ENCODE measurements around the gene RHOV. TPM values are rescaled to one million over a fixed set of nuclear protein-coding genes. Genes with fewer than 3 reads are reported as not detected.

The RHOV gene
- polyA plus RNA-seq, 1 of the 3 experiments (the other 2 are of a cell fraction): 0.62 TPM

DNA sequence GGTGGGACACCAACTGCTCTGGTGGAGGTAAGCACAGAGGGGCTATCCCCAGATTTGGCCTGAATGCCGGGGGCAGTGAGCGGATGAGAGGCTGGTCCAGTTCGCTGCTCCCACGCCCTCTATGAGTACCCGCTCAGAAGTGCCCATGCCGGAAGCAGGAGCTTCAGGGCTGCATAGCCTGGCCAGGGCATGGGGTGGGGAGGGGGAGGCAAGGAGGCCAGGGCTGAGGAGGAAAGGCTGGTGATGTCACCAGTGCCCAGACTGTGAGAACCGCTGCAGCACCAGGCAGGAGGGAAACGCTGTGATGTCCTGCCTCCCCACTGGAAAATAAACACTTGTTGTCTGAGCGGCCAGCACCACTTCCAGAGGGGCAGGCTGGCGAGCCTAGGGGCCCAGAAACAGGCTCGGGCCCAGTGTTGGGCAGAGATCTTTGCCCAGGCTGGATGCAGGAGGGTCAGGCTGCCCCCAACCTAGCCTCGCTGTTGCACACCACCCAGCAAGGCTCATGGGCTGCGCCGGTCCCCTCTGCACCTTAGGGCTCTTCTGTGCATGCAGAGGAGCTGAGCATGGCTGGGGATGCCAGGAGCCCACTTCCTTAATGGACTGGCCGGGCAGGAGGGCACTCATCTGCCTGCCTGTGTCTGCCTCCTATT lies 44.2 kb upstream of the RHOV start (continued):
- TF ChIP-seq GABPA (IDR thresholded peaks at IDR 0.05; ENCODE audit: low read depth): no peak
- TF ChIP-seq YY1 (IDR thresholded peaks at IDR 0.05; ENCODE audit: low read depth): no peak
- TF ChIP-seq FOXJ3 (CRISPR knock-in tag; IDR thresholded peaks at IDR 0.05): no peak

DNA sequence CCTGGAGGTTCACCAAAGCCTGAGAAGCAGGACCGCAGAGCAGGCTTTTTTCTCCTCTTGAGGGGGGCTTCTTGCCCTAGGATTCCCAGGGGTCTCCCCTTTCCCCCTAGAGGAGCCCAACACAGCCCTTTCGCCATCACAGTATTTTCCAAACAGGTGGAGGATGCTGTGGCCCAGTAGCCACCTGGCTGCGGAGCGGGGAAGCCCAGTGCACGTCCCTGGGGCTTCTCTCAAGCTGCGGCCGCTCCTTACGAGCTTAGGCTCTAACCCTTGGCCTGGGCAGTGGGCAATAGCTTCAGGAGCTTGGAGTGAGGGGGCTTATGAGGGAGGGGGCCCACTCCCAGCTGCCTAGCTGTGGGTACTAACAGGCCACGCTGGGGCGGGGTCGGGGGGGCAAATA lies 43.6 kb upstream of the RHOV start:
- 93% methylated on average over 7 of the region's 11 CpGs for WGBS (ENCODE audit: low lambda C conversion rate)
- no peaks in the 10 kb centered on the region for H3K79me2 ChIP-seq (ENCODE audit: insufficient read depth)
- no peaks in the 10 kb centered on the region for H3K4me1 ChIP-seq (ENCODE audit: control insufficient read depth in 1 of 2, insufficient read depth in 2 of 2, low read depth in 1 of 2, low read length in 1 of 2)
- H3K9ac ChIP-seq: no peak overlapping the region
- no peaks in the 10 kb centered on the region for H3K9me2 ChIP-seq
- CTCF ChIA-PET: interaction anchor here (3.8 to 33.6 kb wide), 3 partner anchors 12 to 24 kb away, joined by 25 to 675 read pairs (median 41); partner anchors contain the start of genes DLL4 and VPS18
- no peak overlapping the region for H3K4me3 ChIP-seq (ENCODE audit: low read depth in 2 of 2, low read length in 1 of 2)
- no peaks in the 10 kb centered on the region for H3F3A ChIP-seq (replicated peaks; ENCODE audit: insufficient read depth)
- no peak overlapping the region for H2AFZ ChIP-seq (ENCODE audit: low read depth)
- no peak for TF ChIP-seq TCF12 (IDR thresholded peaks at IDR 0.05)
- TF ChIP-seq FOSL2 (IDR thresholded peaks at IDR 0.05; ENCODE audit: borderline replicate concordance, low read depth): no peak
- no peak for TF ChIP-seq RCOR1 (IDR thresholded peaks at IDR 0.05; ENCODE audit: low read length)
- TF ChIP-seq, protein P1, sequence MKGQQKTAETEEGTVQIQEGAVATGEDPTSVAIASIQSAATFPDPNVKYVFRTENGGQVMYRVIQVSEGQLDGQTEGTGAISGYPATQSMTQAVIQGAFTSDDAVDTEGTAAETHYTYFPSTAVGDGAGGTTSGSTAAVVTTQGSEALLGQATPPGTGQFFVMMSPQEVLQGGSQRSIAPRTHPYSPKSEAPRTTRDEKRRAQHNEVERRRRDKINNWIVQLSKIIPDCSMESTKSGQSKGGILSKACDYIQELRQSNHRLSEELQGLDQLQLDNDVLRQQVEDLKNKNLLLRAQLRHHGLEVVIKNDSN (IDR thresholded peaks at IDR 0.05; ENCODE audit: borderline replicate concordance, low read depth): no peak
- TF ChIP-seq, protein P2, sequence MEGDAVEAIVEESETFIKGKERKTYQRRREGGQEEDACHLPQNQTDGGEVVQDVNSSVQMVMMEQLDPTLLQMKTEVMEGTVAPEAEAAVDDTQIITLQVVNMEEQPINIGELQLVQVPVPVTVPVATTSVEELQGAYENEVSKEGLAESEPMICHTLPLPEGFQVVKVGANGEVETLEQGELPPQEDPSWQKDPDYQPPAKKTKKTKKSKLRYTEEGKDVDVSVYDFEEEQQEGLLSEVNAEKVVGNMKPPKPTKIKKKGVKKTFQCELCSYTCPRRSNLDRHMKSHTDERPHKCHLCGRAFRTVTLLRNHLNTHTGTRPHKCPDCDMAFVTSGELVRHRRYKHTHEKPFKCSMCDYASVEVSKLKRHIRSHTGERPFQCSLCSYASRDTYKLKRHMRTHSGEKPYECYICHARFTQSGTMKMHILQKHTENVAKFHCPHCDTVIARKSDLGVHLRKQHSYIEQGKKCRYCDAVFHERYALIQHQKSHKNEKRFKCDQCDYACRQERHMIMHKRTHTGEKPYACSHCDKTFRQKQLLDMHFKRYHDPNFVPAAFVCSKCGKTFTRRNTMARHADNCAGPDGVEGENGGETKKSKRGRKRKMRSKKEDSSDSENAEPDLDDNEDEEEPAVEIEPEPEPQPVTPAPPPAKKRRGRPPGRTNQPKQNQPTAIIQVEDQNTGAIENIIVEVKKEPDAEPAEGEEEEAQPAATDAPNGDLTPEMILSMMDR (IDR thresholded peaks at IDR 0.05): no peak
- TF ChIP-seq ELF1 (IDR thresholded peaks at IDR 0.05): no peak
- no peak for TF ChIP-seq CHD2 (IDR thresholded peaks at IDR 0.05; ENCODE audit: low read length, partially characterized antibody)
- TF ChIP-seq RAD21 (IDR thresholded peaks at IDR 0.05; ENCODE audit: low read length): no peak
- no peak for TF ChIP-seq SMC3 (IDR thresholded peaks at IDR 0.05; ENCODE audit: low read depth, low read length)
- TF ChIP-seq GATA2 (CRISPR knock-in tag; IDR thresholded peaks at IDR 0.05): no peak
- TF ChIP-seq, protein P3, sequence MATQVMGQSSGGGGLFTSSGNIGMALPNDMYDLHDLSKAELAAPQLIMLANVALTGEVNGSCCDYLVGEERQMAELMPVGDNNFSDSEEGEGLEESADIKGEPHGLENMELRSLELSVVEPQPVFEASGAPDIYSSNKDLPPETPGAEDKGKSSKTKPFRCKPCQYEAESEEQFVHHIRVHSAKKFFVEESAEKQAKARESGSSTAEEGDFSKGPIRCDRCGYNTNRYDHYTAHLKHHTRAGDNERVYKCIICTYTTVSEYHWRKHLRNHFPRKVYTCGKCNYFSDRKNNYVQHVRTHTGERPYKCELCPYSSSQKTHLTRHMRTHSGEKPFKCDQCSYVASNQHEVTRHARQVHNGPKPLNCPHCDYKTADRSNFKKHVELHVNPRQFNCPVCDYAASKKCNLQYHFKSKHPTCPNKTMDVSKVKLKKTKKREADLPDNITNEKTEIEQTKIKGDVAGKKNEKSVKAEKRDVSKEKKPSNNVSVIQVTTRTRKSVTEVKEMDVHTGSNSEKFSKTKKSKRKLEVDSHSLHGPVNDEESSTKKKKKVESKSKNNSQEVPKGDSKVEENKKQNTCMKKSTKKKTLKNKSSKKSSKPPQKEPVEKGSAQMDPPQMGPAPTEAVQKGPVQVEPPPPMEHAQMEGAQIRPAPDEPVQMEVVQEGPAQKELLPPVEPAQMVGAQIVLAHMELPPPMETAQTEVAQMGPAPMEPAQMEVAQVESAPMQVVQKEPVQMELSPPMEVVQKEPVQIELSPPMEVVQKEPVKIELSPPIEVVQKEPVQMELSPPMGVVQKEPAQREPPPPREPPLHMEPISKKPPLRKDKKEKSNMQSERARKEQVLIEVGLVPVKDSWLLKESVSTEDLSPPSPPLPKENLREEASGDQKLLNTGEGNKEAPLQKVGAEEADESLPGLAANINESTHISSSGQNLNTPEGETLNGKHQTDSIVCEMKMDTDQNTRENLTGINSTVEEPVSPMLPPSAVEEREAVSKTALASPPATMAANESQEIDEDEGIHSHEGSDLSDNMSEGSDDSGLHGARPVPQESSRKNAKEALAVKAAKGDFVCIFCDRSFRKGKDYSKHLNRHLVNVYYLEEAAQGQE (IDR thresholded peaks at IDR 0.05; ENCODE audit: low read depth, low read length): no peak
- TF ChIP-seq YY1 (IDR thresholded peaks at IDR 0.05; ENCODE audit: low read depth): no peak
- TF ChIP-seq, protein P4, sequence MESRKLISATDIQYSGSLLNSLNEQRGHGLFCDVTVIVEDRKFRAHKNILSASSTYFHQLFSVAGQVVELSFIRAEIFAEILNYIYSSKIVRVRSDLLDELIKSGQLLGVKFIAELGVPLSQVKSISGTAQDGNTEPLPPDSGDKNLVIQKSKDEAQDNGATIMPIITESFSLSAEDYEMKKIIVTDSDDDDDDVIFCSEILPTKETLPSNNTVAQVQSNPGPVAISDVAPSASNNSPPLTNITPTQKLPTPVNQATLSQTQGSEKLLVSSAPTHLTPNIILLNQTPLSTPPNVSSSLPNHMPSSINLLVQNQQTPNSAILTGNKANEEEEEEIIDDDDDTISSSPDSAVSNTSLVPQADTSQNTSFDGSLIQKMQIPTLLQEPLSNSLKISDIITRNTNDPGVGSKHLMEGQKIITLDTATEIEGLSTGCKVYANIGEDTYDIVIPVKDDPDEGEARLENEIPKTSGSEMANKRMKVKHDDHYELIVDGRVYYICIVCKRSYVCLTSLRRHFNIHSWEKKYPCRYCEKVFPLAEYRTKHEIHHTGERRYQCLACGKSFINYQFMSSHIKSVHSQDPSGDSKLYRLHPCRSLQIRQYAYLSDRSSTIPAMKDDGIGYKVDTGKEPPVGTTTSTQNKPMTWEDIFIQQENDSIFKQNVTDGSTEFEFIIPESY (IDR thresholded peaks at IDR 0.05; ENCODE audit: borderline replicate concordance, low read depth): no peak
- TF ChIP-seq, protein P5, sequence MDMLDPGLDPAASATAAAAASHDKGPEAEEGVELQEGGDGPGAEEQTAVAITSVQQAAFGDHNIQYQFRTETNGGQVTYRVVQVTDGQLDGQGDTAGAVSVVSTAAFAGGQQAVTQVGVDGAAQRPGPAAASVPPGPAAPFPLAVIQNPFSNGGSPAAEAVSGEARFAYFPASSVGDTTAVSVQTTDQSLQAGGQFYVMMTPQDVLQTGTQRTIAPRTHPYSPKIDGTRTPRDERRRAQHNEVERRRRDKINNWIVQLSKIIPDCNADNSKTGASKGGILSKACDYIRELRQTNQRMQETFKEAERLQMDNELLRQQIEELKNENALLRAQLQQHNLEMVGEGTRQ (IDR thresholded peaks at IDR 0.05; ENCODE audit: borderline replicate concordance, low read depth, low read length): no peak
- TF ChIP-seq TEAD4 (IDR thresholded peaks at IDR 0.05; ENCODE audit: borderline replicate concordance, insufficient read depth): no peak
- TF ChIP-seq FOXJ3 (CRISPR knock-in tag; IDR thresholded peaks at IDR 0.05): no peak
- H3K36me3 ChIP-seq (replicated peaks in 1 of 2; ENCODE audit: control insufficient read depth in 1 of 2, insufficient read depth in 2 of 2, low read length in 1 of 2): no peaks in the 10 kb centered on the region
- no peak overlapping the region for H3K4me2 ChIP-seq
- no peaks in the 10 kb centered on the region for H3K27me3 ChIP-seq (ENCODE audit: insufficient read depth)
- no peak for DNase-seq
- no peak overlapping the region for H3K27ac ChIP-seq (ENCODE audit: low read depth in 2 of 2, low read length in 1 of 2)
- H4K20me1 ChIP-seq (ENCODE audit: insufficient read depth): no peaks in the 10 kb centered on the region
- H3K9me3 ChIP-seq: no peaks in the 10 kb centered on the region
- POLR2A ChIA-PET: no interaction called here

Data from SK-N-SH (cell line).